Astrocyte of the spinal cord (primary cell): ENCODE results near the gene CCRL2.

Source experiments
- DNase-seq: peaks from one replicate; pipeline ENCODE4 v3.0.0; 2011; ENCODE audit warnings: low read depth, low spot score
- H3K4me3 ChIP-seq: 2 replicates; pipeline ENCODE4 v1.5.1; 2011; ENCODE audit warnings: low read depth, mild to moderate bottlenecking, low read length, moderate library complexity
- in situ Hi-C: cut with HindIII; loops from 2 replicates; pipeline ENCODE4 v1.10.0; 2017; ENCODE audit warnings: low sequenced_read_pairs
- TF ChIP-seq, protein P1 (sequence below): IDR thresholded peaks from 2 replicates; pipeline ENCODE4 v1.5.1; 2012; ENCODE audit warnings: low read depth, mild to moderate bottlenecking, low read length, inconsistent platforms

CCRL2 gene

DNA sequence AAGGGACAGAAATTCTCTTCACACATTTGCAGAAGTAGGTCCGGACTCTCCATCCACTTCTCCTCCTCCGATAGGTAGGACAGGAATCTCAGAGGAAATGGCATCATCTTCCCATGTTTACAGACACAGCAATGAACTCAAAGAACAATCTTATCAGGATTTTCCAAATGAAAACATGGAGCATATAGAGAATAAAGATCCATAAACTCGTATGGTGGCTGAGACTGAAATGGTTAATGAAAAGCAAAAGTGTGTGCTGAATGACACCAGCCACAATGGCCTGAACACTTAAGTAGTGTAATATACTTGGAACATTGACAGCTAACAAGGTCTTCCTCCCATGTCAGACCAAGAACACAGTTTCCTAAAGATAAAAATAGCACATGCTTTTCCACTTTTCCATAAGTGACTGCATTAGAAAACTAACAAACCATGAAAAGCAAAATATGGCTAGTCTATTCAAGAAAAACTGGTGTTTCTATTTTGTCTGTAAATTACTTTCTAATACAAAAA is 5.8 kb downstream of the CCRL2 start:
- H3K4me3 ChIP-seq, result no peak overlapping the region
- no peak for DNase-seq
- TF ChIP-seq, protein P1, sequence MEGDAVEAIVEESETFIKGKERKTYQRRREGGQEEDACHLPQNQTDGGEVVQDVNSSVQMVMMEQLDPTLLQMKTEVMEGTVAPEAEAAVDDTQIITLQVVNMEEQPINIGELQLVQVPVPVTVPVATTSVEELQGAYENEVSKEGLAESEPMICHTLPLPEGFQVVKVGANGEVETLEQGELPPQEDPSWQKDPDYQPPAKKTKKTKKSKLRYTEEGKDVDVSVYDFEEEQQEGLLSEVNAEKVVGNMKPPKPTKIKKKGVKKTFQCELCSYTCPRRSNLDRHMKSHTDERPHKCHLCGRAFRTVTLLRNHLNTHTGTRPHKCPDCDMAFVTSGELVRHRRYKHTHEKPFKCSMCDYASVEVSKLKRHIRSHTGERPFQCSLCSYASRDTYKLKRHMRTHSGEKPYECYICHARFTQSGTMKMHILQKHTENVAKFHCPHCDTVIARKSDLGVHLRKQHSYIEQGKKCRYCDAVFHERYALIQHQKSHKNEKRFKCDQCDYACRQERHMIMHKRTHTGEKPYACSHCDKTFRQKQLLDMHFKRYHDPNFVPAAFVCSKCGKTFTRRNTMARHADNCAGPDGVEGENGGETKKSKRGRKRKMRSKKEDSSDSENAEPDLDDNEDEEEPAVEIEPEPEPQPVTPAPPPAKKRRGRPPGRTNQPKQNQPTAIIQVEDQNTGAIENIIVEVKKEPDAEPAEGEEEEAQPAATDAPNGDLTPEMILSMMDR, result no peak
- in situ Hi-C loops, result no loop called here

DNA sequence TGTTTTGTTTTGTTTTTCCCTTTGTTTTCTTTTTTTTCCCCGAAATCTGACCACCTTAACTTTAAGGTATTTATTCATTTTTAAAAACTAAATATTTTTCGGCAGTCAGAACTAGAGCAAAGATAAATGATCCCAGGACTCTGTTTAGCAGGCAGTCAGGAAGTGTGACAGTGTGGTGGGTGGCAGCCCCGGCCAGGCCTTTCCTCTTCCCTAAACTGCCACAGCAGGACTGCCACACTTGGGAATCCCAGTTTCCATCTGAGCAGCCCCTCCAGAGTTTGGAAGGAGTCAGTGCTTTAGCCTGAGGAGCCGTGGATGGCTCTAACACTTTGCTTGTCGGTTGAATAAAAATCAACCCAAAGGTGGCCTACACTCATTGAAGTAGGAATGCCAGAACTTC is 6.9 kb downstream of the CCRL2 start:
- no peak overlapping the region for H3K4me3 ChIP-seq
- TF ChIP-seq, protein P1, result no peak
- in situ Hi-C loops, result no loop called here
- DNase-seq, result no peak

DNA sequence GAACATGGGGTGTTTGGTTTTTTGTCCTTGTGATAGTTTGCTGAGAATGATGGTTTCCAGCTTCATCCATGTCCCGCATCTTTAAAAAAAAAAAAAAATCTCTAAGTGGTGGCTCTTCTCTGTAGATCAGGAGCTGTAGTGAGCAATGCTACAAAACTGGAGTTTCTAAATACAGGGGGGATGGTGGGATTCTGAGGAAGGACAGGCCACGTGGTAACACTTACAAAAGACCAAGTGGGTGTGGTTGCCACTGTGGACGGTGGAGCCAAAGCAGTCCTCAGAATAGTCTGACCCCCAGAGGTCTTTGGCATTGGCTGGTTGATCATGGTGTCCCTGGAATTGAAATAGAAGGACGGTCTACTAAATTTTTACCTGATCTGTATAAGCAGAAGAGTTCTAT is 7.7 kb downstream of the CCRL2 start:
- no peak for DNase-seq
- in situ Hi-C loops, result no loop called here
- TF ChIP-seq, protein P1, result no peak
- no peak overlapping the region for H3K4me3 ChIP-seq

DNA sequence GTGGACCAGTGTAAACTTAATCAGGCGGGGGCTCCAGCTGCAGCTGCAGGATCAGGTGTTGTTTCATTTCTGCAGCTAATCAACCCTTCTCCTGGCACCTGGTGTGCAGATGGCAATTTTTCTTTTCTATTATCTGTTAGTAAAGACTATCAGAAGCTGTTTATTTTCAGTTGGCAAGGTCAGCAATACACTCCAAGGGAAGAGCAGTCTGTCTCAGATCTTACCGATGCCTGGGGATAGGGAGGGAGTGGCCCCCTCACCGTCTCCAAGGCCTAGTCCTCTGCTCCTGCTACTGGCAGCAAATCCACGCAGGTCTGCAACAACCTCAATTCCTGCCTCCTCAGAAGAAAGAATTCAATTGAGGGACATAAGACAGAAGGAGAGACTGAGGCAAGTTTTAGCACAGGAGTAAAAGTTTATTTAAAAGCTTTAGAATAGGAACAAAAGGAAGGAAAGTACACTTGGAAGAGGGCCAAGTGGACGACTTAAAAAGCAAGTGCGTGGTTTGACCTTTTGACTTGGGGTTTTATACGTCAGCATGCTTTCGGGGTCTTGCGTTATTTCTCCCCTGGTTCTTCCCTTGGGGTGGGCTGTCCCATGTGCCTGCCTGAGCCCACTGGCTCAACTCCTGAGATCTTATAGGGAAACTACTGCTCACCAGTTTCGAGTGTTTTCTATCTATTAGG is 9.2 kb downstream of the CCRL2 start:
- in situ Hi-C loops, result no loop called here
- H3K4me3 ChIP-seq, result no peak overlapping the region
- TF ChIP-seq, protein P1, result no peak
- DNase-seq, result no peak

DNA sequence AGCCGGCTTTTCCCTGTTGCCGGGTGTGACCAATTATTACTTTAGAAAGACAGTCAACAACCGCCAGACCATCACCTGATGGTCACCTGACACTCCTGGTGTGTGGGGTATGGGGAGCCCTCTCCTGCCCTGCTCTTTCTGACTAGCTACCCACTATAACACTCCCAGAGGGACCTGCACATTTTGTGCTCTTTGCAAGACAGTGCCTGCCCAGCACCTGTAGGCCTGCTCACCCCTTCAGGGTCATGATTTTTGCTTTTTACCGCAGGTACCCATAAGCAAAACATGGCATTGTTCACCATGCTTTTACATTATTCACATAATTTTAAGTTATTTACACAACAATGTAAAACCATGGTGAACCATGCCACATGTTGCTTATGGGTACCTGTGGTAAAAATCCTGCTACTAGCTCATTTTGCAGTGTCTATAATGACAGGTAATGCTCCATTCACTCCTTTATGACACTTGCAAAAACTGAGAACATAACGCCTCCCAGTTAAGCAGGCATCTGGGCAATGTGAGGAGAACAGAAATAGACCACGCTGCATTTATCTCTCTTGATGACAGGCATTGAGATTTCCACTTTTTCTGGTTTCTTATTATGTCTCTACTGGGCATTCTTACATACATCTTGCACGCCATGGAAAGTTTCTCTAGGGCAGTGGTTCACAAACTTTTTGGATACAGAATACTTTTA is 9.9 kb downstream of the CCRL2 start:
- no peak for DNase-seq
- H3K4me3 ChIP-seq, result no peak overlapping the region
- in situ Hi-C loops, result no loop called here
- TF ChIP-seq, protein P1, result no peak

DNA sequence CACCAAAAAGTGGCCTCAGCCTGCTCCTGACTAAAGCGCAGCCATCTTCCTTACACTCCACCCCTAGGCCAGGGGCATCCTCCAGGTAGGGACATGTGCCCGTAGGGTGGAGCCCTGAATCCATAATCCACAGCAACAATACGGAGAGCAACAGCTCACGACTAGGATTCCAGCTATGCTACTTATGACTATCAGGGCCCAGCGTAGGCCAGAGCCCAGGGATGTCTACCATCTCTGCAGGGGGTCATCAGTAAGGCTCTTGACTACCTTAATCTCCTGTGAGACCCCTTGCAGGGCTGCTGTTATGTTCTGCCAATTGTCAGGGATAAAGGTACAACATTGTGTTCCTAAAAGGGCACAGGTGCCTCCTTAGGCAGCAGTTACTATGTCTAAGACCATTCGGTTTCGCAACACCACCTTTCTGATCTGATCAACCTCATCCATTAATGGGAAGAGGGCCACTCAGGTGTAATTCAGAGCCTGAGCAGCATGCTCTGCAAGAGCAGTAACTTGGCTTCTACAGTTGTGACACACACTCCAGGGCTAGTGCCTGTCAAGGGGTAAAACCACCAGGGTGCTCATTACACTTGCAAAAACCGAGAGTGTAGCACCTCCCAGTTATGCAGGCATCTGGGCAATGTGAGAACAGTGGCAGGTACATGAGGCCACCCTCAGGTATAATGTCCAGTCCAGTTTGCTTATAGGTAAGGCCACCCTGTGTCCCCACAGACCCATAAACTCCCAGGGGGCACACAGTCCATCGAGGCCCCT is 11.0 kb downstream of the CCRL2 start:
- TF ChIP-seq, protein P1, result no peak
- no peak for DNase-seq
- in situ Hi-C loops, result no loop called here
- H3K4me3 ChIP-seq, result no peak overlapping the region
